Mammary epithelial cell (primary cell): ENCODE results near the gene IPCEF1.

ENCODE experiments used
- CTCF ChIP-seq, 2 donors: IDR thresholded peaks in 1 of 2; conservative IDR thresholded peaks in 1 of 2; 2 replicates each; pipeline ENCODE4 v1.5.1; 2011 to 2012; ENCODE audit warnings: inconsistent platforms in 2 of 2, low read length in 2 of 2, mild to moderate bottlenecking in 2 of 2, control low read depth in 1 of 2, low read depth in 1 of 2; ENCODE audit not compliant: insufficient read depth in 1 of 2; ENCODE audit errors: extremely low read depth in 1 of 2
- EZH2 ChIP-seq: IDR thresholded peaks from 2 replicates; pipeline ENCODE4 v1.6.1; 2012; ENCODE audit warnings: low read length, inconsistent platforms, borderline replicate concordance

- peak; percentile 60 to 65 for TF ChIP-seq CTCF (conservative IDR thresholded peaks at IDR 0.05 in 1 of 2, IDR thresholded peaks at IDR 0.05 in 1 of 2; ENCODE audit: extremely low read depth in 1 of 2, insufficient read depth in 1 of 2, low read depth in 1 of 2, low read length in 2 of 2)
- no peak for TF ChIP-seq EZH2
Measured at GRCh38 chr6:154276810-154277628, 79.6 kb downstream of the IPCEF1 start.
